Stimulated activated CD4-positive, alpha-beta T cell treated with anti-CD3 and anti-CD28 coated beads, Interleukin-12 subunit alpha, Interleukin-12 subunit beta, amount 100 ng/mL, for 24 hours (primary cell): ENCODE data around the gene CXCL12.

Experiments
- DNase-seq, 2 experiments: peaks; one replicate each; pipeline ENCODE4 v3.0.0-alpha.2; 2020; ENCODE audit warnings: low read depth in 2 of 2

CXCL12 gene

GRCh38 chr10:44385026-44385695, at the start of gene CXCL12:
Gene CXCL12 (minus strand): TSS chr10:44385097. CDS start chr10:44385005, 92 bp downstream.
- no peak for DNase-seq

GRCh38 chr10:44427479-44427878, 42.6 kb upstream of the CXCL12 start:
- no peak for DNase-seq

GRCh38 chr10:44427037-44427436, 42.1 kb upstream of the CXCL12 start:
- DNase-seq: no peak

GRCh38 chr10:44426247-44427034, 41.5 kb upstream of the CXCL12 start:
- no peak for DNase-seq

- no peak for DNase-seq
Measured at GRCh38 chr10:44425466-44425865, 40.6 kb upstream of the CXCL12 start.

GRCh38 chr10:44424957-44425356, 40.1 kb upstream of the CXCL12 start:
- DNase-seq: no peak

- no peak for DNase-seq
Measured at GRCh38 chr10:44424298-44424697, 39.4 kb upstream of the CXCL12 start.

- no peak for DNase-seq
Measured at GRCh38 chr10:44422570-44423101, 37.7 kb upstream of the CXCL12 start.

GRCh38 chr10:44422153-44422552, 37.3 kb upstream of the CXCL12 start:
- DNase-seq: no peak

GRCh38 chr10:44419790-44420549, 35.1 kb upstream of the CXCL12 start:
- DNase-seq: no peak

GRCh38 chr10:44418637-44419036, 33.7 kb upstream of the CXCL12 start:
- DNase-seq: no peak

GRCh38 chr10:44417761-44418160, 32.9 kb upstream of the CXCL12 start:
- no peak for DNase-seq

GRCh38 chr10:44416936-44417335, 32.0 kb upstream of the CXCL12 start:
- DNase-seq: no peak

- no peak for DNase-seq
Measured at GRCh38 chr10:44416021-44416771, 31.3 kb upstream of the CXCL12 start.

- no peak for DNase-seq
Measured at GRCh38 chr10:44415121-44415520, 30.2 kb upstream of the CXCL12 start.

- DNase-seq: no peak
Measured at GRCh38 chr10:44413416-44413815, 28.5 kb upstream of the CXCL12 start.

- DNase-seq: no peak
Measured at GRCh38 chr10:44411251-44411650, 26.4 kb upstream of the CXCL12 start.

- no peak for DNase-seq
Measured at GRCh38 chr10:44404741-44405437, 20.0 kb upstream of the CXCL12 start.

- DNase-seq: no peak
Measured at GRCh38 chr10:44402465-44403195, 17.7 kb upstream of the CXCL12 start.

GRCh38 chr10:44400541-44400940, 15.6 kb upstream of the CXCL12 start:
- DNase-seq: no peak
